Psoas muscle (tissue), 8 donors: ENCODE results near the gene NABP1. TPM values are rescaled to one million over a fixed set of nuclear protein-coding genes. Genes with fewer than 3 reads are reported as not detected.

Experiments
- ATAC-seq, 4 donors: fragments of 200-7000 bp; cut with Tn5 transposase; one replicate each; pipeline ENCODE4 v1.9.1; 2020; ENCODE audit warnings: moderate library complexity in 3 of 4, mild to moderate bottlenecking in 2 of 4
- DNase-seq, 2 donors: peaks; one replicate each; pipeline ENCODE4 v3.0.0-alpha.2; 2020
- H3K27ac ChIP-seq: fragments of 200-600 bp; one replicate; pipeline ENCODE4 v1.8.0; 2022
- H3K27me3 ChIP-seq, 3 donors: fragments of 200-600 bp in 1 of 3; one replicate each; pipeline versions ENCODE4 v1.6.1 to v1.8.0; 2013 to 2022; ENCODE audit warnings: low read length in 2 of 3, mild to moderate bottlenecking in 2 of 3, moderate library complexity in 1 of 3; ENCODE audit not compliant: insufficient read depth in 3 of 3
- H3K36me3 ChIP-seq, 2 donors: fragments of 200-600 bp in 1 of 2; one replicate each; pipeline versions ENCODE4 v1.6.1 to v1.8.0; 2013 to 2022; ENCODE audit warnings: low read depth in 1 of 2, mild to moderate bottlenecking in 1 of 2, moderate library complexity in 1 of 2; ENCODE audit not compliant: insufficient read depth in 1 of 2
- H3K4me1 ChIP-seq: fragments of 200-600 bp; one replicate; pipeline ENCODE4 v1.8.0; 2022
- H3K4me3 ChIP-seq: fragments of 200-600 bp; one replicate; pipeline ENCODE4 v1.8.0; 2022; ENCODE audit warnings: mild to moderate bottlenecking
- H3K9me3 ChIP-seq: fragments of 200-600 bp; one replicate; pipeline ENCODE4 v1.8.0; 2022
- WGBS, 3 donors: extraction: QIAGEN DNeasy Blood & Tissue Kit; methylation state at CpG; one replicate each; pipeline versions ENCODE4 v1.1.6 to v1.1.7; 2013; 5-methylcytosine and 5-hydroxymethylcytosine counted together
- intact Hi-C, 2 donors: fragments of 100-400 bp; cut with DNase I; formaldehyde crosslinking; loops; one replicate each; pipeline versions ENCODE4 v1.11.0 to v1.14.2; 2022
- polyA plus RNA-seq, 3 donors: library from polyadenylated mRNA; stranded (reverse); fragments of 200-250 nt; gene quantifications; one replicate each; pipeline ENCODE4 v1.2.3, GENCODE V29; 2013
- total RNA-seq, 4 donors: library from RNA; stranded (reverse); fragmentation: NEBNext Ultra II Directional in 2 of 4; extraction: Animal tissue kit (Norgen Biotek cat#: 25700) in 2 of 4; gene quantifications; one replicate each; pipeline versions ENCODE4 v1.2.1 to v1.2.4, GENCODE V29; 2021 to 2023
- TF ChIP-seq, protein P1 (sequence below): fragments of 200-600 bp; IDR thresholded peaks from one replicate; pipeline ENCODE4 v1.8.0; 2022; ENCODE audit warnings: antibody characterized with exemption
- donor health status: healthy with polysubstance abuse.
- donor health status: DM: no; HTN: no; CAD: no; lungs with moderate emphysema.
- donor health status: Bipolar disorder and iron deficiency.
- donor health status: healthy.
- donor health status: DM: yes; HTN: yes; CAD: no.
- donor health status: DM: no; HTN: no; CAD: no.
- donor health status: DM: no; HTN: no; CAD: no.
- donor health status: DM: yes; HTN: yes; CAD: no.

Gene NABP1
- total and polyA plus RNA-seq, 7 donors: 4.0 to 41.6 (median 8.4) TPM

DNA sequence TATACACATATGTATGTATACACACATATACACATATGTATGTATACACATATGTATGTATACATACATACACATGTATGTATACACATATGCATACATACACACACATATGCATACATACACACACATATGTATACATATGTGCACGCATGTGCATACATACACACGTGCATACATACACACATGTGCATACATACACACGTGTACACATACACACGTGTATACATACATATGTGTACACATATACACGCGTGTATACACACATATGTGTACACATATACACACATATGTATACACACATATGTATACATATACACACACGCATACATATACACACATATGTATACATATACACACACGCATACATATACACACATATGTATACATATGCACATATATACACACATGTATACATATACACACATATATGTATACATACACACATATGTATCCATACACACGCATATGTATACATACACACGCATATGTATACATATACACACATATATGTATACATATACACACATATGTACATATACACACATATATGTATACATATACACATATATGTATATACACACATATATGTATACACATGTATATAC, 21.5 kb downstream of the NABP1 start:
- Histone ChIP-seq H3K4me3 (no peak overlapping the region), H3K9me3 (no peaks in the 10 kb centered on the region), H3K36me3 (no peaks in the 10 kb centered on the region), H3K4me1 (peaks cover 2% of the 10 kb centered on the region), H3K27ac (no peak overlapping the region), H3K27me3 (no peaks in the 10 kb centered on the region)
- no peak for ATAC-seq
- no peak for DNase-seq
- 55 to 80% (median 78%) methylated on average over 10 of the region's 10 CpGs for WGBS, 3 donors
- TF ChIP-seq, protein P1, sequence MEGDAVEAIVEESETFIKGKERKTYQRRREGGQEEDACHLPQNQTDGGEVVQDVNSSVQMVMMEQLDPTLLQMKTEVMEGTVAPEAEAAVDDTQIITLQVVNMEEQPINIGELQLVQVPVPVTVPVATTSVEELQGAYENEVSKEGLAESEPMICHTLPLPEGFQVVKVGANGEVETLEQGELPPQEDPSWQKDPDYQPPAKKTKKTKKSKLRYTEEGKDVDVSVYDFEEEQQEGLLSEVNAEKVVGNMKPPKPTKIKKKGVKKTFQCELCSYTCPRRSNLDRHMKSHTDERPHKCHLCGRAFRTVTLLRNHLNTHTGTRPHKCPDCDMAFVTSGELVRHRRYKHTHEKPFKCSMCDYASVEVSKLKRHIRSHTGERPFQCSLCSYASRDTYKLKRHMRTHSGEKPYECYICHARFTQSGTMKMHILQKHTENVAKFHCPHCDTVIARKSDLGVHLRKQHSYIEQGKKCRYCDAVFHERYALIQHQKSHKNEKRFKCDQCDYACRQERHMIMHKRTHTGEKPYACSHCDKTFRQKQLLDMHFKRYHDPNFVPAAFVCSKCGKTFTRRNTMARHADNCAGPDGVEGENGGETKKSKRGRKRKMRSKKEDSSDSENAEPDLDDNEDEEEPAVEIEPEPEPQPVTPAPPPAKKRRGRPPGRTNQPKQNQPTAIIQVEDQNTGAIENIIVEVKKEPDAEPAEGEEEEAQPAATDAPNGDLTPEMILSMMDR: no peak
- intact Hi-C loops: no loop called here

DNA sequence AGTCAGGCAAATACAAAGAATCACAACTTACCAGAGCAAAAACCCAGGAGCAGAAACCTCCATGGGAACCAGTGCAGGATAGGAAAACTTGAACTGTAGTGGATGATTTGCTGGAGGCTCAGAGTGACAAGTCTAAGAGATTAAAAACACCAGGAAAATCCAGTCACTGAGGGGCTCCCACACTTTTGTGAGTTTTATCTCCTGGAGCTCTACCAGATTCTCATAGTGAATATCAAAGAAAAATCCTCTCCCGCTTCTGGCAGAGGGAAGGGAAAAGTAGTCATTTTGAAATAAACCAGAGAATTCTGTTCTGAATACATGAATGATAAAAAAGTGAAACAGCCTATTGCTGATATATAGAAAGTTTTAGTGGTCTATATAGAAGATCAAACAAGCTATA, 23.1 kb downstream of the NABP1 start:
- ATAC-seq: no peak

DNA sequence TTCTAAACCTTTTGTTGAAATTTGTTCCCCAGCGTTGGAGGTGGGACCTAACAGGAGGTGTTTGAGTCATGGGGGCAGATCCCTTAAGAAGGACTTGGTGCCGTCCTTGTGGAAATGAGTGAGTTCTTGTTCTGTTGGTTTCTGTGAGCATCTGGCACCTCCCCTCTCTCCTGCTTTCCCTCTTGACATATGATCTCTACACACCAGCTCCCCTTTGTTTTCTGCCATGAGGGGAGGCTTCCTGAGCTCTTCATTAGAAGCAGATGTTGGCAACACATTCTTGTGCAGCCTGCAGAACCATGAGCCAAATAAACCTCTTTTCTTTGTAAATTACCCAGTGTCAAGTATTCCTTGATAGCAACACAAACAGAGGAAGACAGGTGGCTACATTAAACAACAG, 23.8 kb downstream of the NABP1 start:
- Histone ChIP-seq H3K4me1 (no peaks in the 10 kb centered on the region), H3K27me3 (no peaks in the 10 kb centered on the region), H3K27ac (no peak overlapping the region), H3K9me3 (no peaks in the 10 kb centered on the region), H3K4me3 (no peak overlapping the region), H3K36me3 (no peaks in the 10 kb centered on the region)
- no peak for DNase-seq
- no peak for ATAC-seq
- intact Hi-C loops: no loop called here
- 65 to 80% (median 67%) methylated on average over 2 of the region's 2 CpGs for WGBS, 3 donors
- TF ChIP-seq, protein P1: no peak

More for the DNA sequence above, 23.1 kb downstream of the NABP1 start:
- Histone ChIP-seq H3K27ac (no peak overlapping the region), H3K27me3 (no peaks in the 10 kb centered on the region), H3K4me1 (peaks cover 2% of the 10 kb centered on the region), H3K4me3 (no peak overlapping the region), H3K9me3 (no peaks in the 10 kb centered on the region), H3K36me3 (no peaks in the 10 kb centered on the region)
- WGBS, 3 donors: 89 to 91% (median 91%) methylated on average over 1 of the region's 1 CpG
- TF ChIP-seq, protein P1: no peak
- intact Hi-C loops: no loop called here
- DNase-seq: no peak

- TF ChIP-seq, protein P1: no peak
- intact Hi-C loops: no loop called here
- DNase-seq (no peak), ATAC-seq (no peak)
- WGBS, 3 donors: 84 to 86% (median 85%) methylated on average over 7 of the region's 7 CpGs
- Histone ChIP-seq H3K9me3 (no peaks in the 10 kb centered on the region), H3K27ac (no peak overlapping the region), H3K4me3 (no peak overlapping the region), H3K27me3 (no peaks in the 10 kb centered on the region), H3K36me3 (no peaks in the 10 kb centered on the region), H3K4me1 (no peaks in the 10 kb centered on the region)
Measured at GRCh38 chr2:191703079-191703725, 25.3 kb downstream of the NABP1 start.
